SIG-M5 (cell line): ENCODE results near the gene NOTO.

Experiments
- DNase-seq: peaks from one replicate; lab custom pipeline; 2025; lab: John Stamatoyannopoulos, UW

Gene NOTO

DNA sequence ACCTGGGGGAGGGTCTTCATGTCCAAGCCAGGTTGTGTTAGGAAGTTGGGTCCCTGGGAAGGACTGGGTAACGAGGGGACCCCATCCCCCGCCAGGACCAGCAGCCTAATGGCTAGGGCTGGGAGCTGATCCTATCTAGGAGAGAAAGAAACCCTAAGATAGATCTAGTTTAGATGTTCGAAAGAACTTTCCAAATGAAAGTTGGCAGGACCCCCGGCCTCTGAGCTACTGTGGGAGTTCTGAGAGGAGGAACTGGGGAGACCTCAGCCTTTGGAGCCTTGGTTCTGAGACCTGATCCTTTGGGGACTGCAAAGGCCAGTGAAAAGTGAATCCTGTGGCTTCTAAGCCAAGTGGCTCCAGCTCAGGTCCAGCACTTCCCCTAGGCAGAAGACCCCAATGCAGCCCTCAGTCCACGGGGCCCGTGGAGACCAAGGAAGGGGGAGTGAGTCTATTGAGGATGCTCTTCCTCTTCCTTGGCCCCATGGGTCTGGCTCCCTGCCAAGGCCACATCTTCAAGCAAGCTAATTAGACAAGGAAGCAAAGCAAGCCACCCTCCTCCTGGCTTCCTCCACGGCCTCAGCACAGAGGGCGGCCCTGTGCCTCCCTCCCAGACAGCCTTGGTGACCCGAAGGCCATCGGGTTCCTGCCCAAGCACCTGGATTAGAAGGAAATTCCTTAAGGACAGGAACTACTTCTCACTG is 55.2 kb downstream of the NOTO start:
- DNase-seq: no peak

DNA sequence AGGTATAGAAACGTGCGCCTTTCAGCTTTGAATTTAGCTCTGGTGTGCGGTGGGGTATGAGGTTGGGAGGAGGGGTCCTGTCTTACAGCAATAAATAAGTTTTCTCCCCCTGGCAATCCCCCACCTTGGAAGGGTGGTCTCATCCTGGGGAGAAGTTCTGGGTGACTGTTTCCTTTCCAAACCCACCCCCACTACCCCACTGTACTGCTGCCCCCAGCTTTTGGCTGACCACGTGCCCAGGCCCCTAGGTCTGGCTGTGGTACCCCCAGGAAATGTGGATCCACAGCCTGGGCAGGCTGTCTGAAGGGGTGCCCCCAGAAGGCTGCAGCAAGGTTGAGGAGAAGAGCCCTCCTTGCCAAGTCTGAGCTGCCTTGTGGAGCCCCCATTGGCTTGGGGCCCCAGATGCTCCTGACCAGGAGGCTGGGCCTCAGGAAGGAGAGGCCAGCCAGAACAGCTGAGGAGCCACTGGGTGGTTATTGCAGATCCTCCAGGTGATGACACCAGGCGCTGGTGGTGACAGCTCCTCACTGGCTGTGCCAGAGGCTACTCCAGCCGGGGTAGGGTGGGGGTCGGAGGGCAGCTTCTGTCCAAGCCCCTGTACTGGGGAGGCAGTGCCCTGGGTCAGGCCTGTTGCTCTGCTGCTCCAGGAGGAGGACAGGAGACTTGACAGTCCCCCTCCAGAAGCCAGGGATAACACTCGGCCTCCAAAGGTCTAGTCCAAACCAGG is 56.0 kb downstream of the NOTO start:
- no peak for DNase-seq

DNA sequence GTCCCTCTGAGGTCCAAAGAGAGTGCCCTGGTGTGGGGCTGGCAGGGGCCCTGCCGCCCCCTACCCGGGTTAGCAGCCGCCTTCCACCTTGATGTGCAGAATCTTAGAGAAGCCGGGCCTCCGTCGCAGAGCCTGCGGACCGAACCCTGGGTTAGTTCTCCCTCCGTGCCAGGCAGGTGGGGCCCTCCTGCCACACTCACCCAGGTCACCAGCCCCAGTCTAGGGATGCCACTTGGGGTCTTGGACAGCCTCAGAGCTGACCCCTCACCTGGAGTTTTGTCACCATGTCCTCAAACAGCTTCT is 56.5 kb downstream of the NOTO start:
- no peak for DNase-seq

DNA sequence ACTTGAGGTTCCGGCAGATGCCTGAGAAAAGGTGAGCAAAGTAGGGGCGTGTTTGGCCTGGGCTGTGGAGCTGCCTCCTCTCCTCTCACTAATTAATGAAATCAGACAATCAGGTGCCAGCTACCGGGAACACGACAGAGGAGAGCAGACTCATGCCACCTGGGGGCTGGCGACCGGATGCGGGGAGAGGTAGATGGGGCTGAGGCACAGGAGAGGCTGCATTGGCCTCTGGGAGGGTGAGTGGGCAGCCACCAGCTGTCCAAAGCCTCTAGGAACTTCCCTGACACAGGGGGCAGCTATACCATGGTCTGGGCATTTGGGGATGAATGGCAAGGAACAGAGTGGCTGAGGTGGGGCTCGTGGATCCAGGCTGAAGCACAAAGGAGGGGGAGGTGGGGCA is 56.9 kb downstream of the NOTO start:
- DNase-seq: no peak

DNA sequence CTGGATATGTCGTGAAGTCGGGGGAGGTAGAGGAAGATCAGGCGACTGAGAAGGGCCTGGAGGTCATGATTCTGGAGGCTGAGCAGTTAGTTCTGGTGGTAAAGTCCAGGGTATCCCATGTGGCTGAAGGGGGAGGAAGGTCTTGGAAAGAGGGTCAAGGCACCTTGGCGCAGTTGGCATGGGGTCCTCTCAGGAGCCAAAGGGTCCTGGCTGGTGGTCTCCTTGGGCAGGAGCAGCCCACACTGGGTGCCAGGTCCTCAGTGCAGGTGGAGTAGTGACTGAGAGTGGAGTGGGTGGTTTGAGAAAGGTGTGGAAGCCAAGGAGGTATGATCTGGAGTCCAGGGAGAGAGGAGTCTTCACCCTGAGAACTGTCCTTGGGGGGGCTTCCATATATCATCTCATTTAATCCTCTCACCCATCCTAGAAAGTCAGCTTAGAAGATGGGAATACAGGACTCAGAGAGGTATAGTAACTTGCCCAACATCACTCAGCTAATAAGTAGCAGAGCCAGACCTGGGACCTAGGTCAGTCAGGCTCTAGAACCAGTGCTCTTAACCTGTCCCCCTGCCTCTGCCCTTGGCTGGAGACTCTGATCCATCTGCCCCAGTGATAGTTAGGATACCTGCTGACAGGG is 57.4 kb downstream of the NOTO start:
- no peak for DNase-seq

DNA sequence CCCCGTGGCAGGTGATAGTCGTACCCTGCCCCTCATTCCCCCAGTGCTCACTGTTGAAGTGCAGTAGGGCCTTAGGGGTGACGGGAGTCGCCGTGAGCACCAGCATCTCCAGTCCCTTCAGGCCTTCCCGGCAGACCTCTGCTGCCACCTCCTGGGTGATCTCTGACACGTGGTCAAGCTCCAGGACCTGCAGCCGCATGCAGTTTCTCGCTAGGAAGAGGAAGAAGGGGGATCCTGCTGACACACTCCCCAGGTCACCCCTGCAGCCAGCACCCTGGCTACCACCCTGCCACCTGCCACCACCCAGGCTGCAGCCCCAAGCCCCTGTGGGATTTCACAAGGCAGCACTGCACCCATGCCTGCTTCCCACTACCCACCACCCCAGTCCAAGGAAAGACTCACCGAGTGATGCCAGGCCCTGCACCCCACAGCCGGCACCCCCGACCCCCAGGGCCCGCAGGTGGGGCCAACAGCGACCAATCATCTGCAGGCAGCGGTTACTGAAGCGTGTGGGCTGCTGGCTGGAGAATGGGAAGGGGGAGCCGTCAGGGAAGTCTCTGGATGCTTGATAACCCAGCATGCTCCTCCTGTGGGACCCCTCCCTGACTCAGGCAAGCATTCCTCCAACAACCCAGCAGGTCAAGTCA is 58.1 kb downstream of the NOTO start:
- DNase-seq: no peak
